Spleen (tissue), 11 donors: Measurements from ENCODE around the gene GNAI3. TPM values are rescaled to one million over a fixed set of nuclear protein-coding genes. Genes with fewer than 3 reads are reported as not detected.

Experiments used
- DNase-seq: peaks from one replicate; pipeline ENCODE4 v3.0.0-alpha.2; 2020
- H3K27ac ChIP-seq, 8 donors: fragments of 200-600 bp; sonication (generic) in 7 of 8; 1 replicate in 4 of 8; 2 replicates in 4 of 8; pipeline versions ENCODE4 v1.5.0 to v1.8.0; 2016 to 2021; ENCODE audit warnings: inconsistent platforms in 4 of 8, mild to moderate bottlenecking in 4 of 8, moderate library complexity in 1 of 8
- H3K27me3 ChIP-seq, 7 donors: fragments of 200-600 bp; sonication (generic) in 6 of 7; replicated peaks in 1 of 7; 1 replicate in 4 of 7; 2 replicates in 3 of 7; pipeline versions ENCODE4 v1.5.0 to v1.8.0; 2016 to 2021; ENCODE audit warnings: inconsistent platforms in 3 of 7, mild to moderate bottlenecking in 1 of 7
- H3K36me3 ChIP-seq, 6 donors: fragments of 200-600 bp; sonication (generic) in 5 of 6; 1 replicate in 4 of 6; 2 replicates in 2 of 6; pipeline versions ENCODE4 v1.5.0 to v1.8.0; 2016 to 2021; ENCODE audit warnings: inconsistent platforms in 2 of 6
- H3K4me1 ChIP-seq, 6 donors: fragments of 200-600 bp; sonication (generic) in 5 of 6; 1 replicate in 3 of 6; 2 replicates in 3 of 6; pipeline versions ENCODE4 v1.5.0 to v1.8.0; 2016 to 2021; ENCODE audit warnings: inconsistent platforms in 3 of 6
- H3K4me3 ChIP-seq, 8 donors: fragments of 200-600 bp; sonication (generic) in 7 of 8; 1 replicate in 4 of 8; 2 replicates in 4 of 8; pipeline versions ENCODE4 v1.5.0 to v1.8.0; 2016 to 2021; ENCODE audit warnings: inconsistent platforms in 4 of 8, mild to moderate bottlenecking in 4 of 8, moderate library complexity in 2 of 8
- H3K9me3 ChIP-seq, 8 donors: fragments of 200-600 bp; sonication (generic) in 7 of 8; 1 replicate in 4 of 8; 2 replicates in 4 of 8; pipeline versions ENCODE4 v1.5.0 to v1.8.0; 2016 to 2021; ENCODE audit warnings: inconsistent platforms in 4 of 8
- CTCF ChIP-seq, 11 experiments: fragments of 200-600 bp in 7 of 11; fragments of 450-650 bp in 4 of 11; sonication (generic) in 4 of 11; IDR thresholded peaks in 8 of 11; conservative IDR thresholded peaks in 3 of 11; 1 replicate in 7 of 11; 2 replicates in 4 of 11; pipeline versions ENCODE4 v1.4.0 to v1.8.0; 2016 to 2021; ENCODE audit warnings: antibody characterized with exemption in 11 of 11, inconsistent platforms in 4 of 11, mild to moderate bottlenecking in 1 of 11
- POLR2A ChIP-seq, 3 donors: fragments of 450-650 bp; IDR thresholded peaks; one replicate each; pipeline ENCODE4 v1.5.1; 2017; ENCODE audit warnings: antibody characterized with exemption in 3 of 3, mild to moderate bottlenecking in 1 of 3
- POLR2AphosphoS5 ChIP-seq, 3 donors: sonication (generic); formaldehyde crosslinking; IDR thresholded peaks; one replicate each; pipeline ENCODE4 v1.5.1; 2017; ENCODE audit warnings: antibody characterized with exemption in 3 of 3
- whole genome bisulfite sequencing, 5 donors: extraction: QIAGEN DNeasy Blood & Tissue Kit in 3 of 5; methylation state at CpG; one replicate each; pipeline versions ENCODE4 v1.1.5 to v1.1.7; 2013 to 2018; 5-methylcytosine and 5-hydroxymethylcytosine counted together
- intact Hi-C: fragments of 100-400 bp; cut with DNase I; formaldehyde crosslinking; loops from one replicate; pipeline ENCODE4 v1.15.0; 2023; ENCODE audit warnings: low total_unique reads
- polyA plus RNA-seq, 3 donors: library from polyadenylated mRNA; stranded (reverse); fragments of 200-250 nt; gene quantifications; one replicate each; pipeline ENCODE4 v1.2.1, GENCODE V29; 2013
- total RNA-seq, 7 donors: library from RNA; depleted of rRNA in 3 of 7; stranded (reverse); fragments of >200 nt in 3 of 7; fragmentation: NEBNext Ultra II Directional in 4 of 7; extraction: Animal tissue kit (Norgen Biotek cat#: 25700) in 4 of 7; gene quantifications; one replicate each; pipeline versions ENCODE4 v1.1.0 to v1.2.1, GENCODE V29; 2016 to 2021
- donor health status: healthy with polysubstance abuse.
- donor health status: DM: no; HTN: no; CAD: no; lungs with moderate emphysema.
- donor health status: DM: no; HTN: no; CAD: no.
- donor health status: Bipolar disorder and iron deficiency.
- donor health status: healthy.
- donor health status: DM: no; HTN: no; CAD: no.
- donor health status: DM: yes; HTN: yes; CAD: no.

The GNAI3 gene
- total and polyA plus RNA-seq, 10 donors = 1.8 to 11.4 (median 9.2) TPM

GRCh38 chr1:109625601-109626560, 77.5 kb downstream of the GNAI3 start:
- DNase-seq = no peak
- Histone ChIP-seq H3K4me1 (peaks cover 28 to 53% (median 44%) of the 10 kb centered on the region in 6 donors), H3K27me3 (no peaks in the 10 kb centered on the region), H3K4me3 (no peak overlapping the region), H3K36me3 (peaks cover 0 to 61% (median 50%) of the 10 kb centered on the region in 6 donors), H3K27ac (peak overlapping the region in 2 of 8 donors; percentile 14 to 90), H3K9me3 (no peaks in the 10 kb centered on the region)
- TF ChIP-seq POLR2A (IDR thresholded peaks at IDR 0.05) (no peak), POLR2AphosphoS5 (IDR thresholded peaks at IDR 0.05) (no peak), CTCF (IDR thresholded peaks at IDR 0.05 in 8 of 11, conservative IDR thresholded peaks at IDR 0.05 in 3 of 11) (no peak)
- 86 to 92% (median 88%) methylated on average over 32 of the region's 32 CpGs for WGBS, 5 donors
- intact Hi-C loops = loop anchor here (5.0 kb wide), 1 partner anchor 79 kb away; the partner anchor contains the start of gene GNAI3

DNA sequence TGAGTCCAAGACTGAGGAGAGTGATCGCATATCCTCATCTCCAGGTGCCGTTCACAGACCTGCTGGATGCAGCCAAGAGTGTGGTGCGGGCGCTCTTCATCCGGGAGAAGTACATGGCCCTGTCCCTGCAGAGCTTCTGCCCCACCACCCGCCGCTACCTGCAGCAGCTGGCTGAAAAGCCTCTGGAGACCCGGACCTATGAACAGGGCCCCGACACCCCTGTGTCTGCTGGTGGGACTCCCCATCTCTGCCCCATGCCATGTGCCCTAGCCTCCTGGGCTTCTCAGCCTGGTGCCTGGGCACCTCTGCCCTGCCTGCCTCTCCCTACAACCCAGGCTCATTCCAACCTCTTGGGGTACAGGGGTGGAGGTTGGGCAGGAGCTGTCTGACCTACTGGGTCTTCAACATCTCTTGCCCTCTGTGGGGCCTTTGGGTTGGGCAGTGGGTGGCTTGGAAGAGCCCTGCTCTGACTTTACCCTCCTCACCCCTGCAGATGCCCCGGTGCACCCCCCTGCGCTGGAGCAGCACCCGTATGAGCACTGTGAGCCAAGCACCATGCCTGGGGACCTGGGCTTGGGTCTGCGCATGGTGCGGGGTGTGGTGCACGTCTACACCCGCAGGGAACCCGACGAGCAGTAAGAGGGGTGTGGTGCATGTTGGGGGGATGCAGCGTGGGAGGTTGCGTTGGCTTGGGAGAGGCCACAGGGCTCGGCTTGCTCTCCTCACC, 78.4 kb downstream of the GNAI3 start:
- Histone ChIP-seq H3K4me1 (peaks cover 23 to 52% (median 36%) of the 10 kb centered on the region in 6 donors), H3K36me3 (peaks cover 0 to 70% (median 58%) of the 10 kb centered on the region in 6 donors), H3K4me3 (no peak overlapping the region), H3K27ac (no peak overlapping the region), H3K27me3 (no peaks in the 10 kb centered on the region), H3K9me3 (no peaks in the 10 kb centered on the region)
- 95 to 98% (median 96%) methylated on average over 9 to 21 of the region's 21 CpGs for WGBS, 5 donors
- peak in 2 of 3 donors; percentile 12 to 36 for TF ChIP-seq POLR2AphosphoS5 (IDR thresholded peaks at IDR 0.05)
- no peak for TF ChIP-seq CTCF (IDR thresholded peaks at IDR 0.05 in 8 of 11, conservative IDR thresholded peaks at IDR 0.05 in 3 of 11)
- no peak for TF ChIP-seq POLR2A (IDR thresholded peaks at IDR 0.05)
- intact Hi-C loops = loop anchor here (5.0 kb wide), 1 partner anchor 80 kb away; the partner anchor contains the start of gene GNAI3
- DNase-seq = no peak

DNA sequence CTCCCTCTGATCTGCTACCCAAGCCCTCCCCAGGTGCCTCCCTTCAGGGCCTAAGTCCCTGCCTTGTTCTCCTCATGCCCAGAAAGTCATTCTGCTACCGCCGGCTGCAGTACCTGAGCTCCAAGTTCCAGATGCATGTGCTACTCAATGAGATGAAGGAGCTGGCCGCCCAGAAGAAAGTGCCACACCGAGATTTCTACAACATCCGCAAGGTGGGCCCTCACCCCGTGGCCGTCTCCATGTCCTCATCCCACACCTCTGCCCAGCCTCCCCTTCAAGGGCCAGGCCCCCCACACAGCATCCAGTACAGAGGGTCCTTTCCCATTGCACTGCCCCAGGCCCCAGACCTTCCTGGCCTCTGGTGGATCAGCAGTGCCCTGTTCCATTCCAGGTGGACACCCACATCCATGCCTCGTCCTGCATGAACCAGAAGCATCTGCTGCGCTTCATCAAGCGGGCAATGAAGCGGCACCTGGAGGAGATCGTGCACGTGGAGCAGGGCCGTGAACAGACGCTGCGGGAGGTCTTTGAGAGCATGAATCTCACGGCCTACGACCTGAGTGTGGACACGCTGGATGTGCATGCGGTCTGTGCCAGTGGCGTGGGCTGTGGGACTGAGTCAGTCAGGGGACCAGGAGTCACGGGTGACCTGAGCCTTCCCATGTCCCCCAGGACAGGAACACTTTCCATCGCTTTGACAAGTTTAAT, 79.4 kb downstream of the GNAI3 start:
- no peak for DNase-seq
- Histone ChIP-seq H3K4me1 (peaks cover 13 to 49% (median 29%) of the 10 kb centered on the region in 6 donors), H3K27ac (no peak overlapping the region), H3K27me3 (no peaks in the 10 kb centered on the region), H3K36me3 (peaks cover 0 to 80% (median 60%) of the 10 kb centered on the region in 6 donors), H3K9me3 (no peaks in the 10 kb centered on the region), H3K4me3 (no peak overlapping the region)
- WGBS, 5 donors = 85 to 95% (median 92%) methylated on average over 18 to 23 of the region's 23 CpGs
- TF ChIP-seq POLR2AphosphoS5 (IDR thresholded peaks at IDR 0.05) (peak in 2 of 3 donors; percentile 16 to 37), POLR2A (IDR thresholded peaks at IDR 0.05) (no peak), CTCF (IDR thresholded peaks at IDR 0.05 in 8 of 11, conservative IDR thresholded peaks at IDR 0.05 in 3 of 11) (no peak)
- intact Hi-C loops = loop anchor here (5.0 kb wide), 1 partner anchor 81 kb away; the partner anchor contains the start of gene GNAI3
